A673 (cell line): Measurements from ENCODE around the gene TMEM255B. TPM values are rescaled to one million over a fixed set of nuclear protein-coding genes. Genes with fewer than 3 reads are reported as not detected.

Experiments
- BruUV-seq: library from RNA; stranded (reverse); fragments of 400-500 nt; replicated peaks from 2 replicates; lab custom pipeline; 2021; lab: Mats Ljungman, UMichigan
- CTCF ChIA-PET: fragments of 300-600 bp; sonication (Branson Sonifier 250); formaldehyde crosslinking; loops from one replicate; lab custom pipeline; 2022; ENCODE audit warnings: antibody characterized with exemption; lab: Charles Lee
- POLR2A ChIA-PET: fragments of 300-600 bp; sonication (Branson Sonifier 250); formaldehyde crosslinking; loops from one replicate; lab custom pipeline; 2022; ENCODE audit warnings: antibody characterized with exemption; ENCODE audit not compliant: low non-redundant PET; lab: Charles Lee
- DNase-seq: peaks from one replicate; pipeline ENCODE4 v3.0.0-alpha.2; 2015; ENCODE audit warnings: low spot score
- H3K27ac ChIP-seq: fragments of 200-600 bp; sonication (generic); 2 replicates; pipeline ENCODE4 v1.5.1; 2016; ENCODE audit warnings: mixed run types, low read depth, mild to moderate bottlenecking, mixed read lengths, antibody characterized with exemption, low read length; ENCODE audit not compliant: poor library complexity, severe bottlenecking
- H3K27me3 ChIP-seq: fragments of 200-600 bp; sonication (generic); replicated peaks from 2 replicates; pipeline ENCODE4 v1.6.1; 2017; ENCODE audit warnings: mixed run types, low read depth, mild to moderate bottlenecking, mixed read lengths, antibody characterized with exemption, low read length; ENCODE audit not compliant: insufficient read depth, poor library complexity
- H3K36me3 ChIP-seq: fragments of 200-600 bp; sonication (generic); 2 replicates; pipeline ENCODE4 v1.6.1; 2016; ENCODE audit warnings: mixed run types, mild to moderate bottlenecking, mixed read lengths, antibody characterized with exemption, low read length; ENCODE audit not compliant: insufficient read depth, poor library complexity, severe bottlenecking
- H3K4me1 ChIP-seq: fragments of 200-600 bp; sonication (generic); 2 replicates; pipeline ENCODE4 v1.6.1; 2017; ENCODE audit warnings: mixed run types, mild to moderate bottlenecking, mixed read lengths, antibody characterized with exemption, low read length; ENCODE audit not compliant: insufficient read depth, poor library complexity, severe bottlenecking
- H3K4me3 ChIP-seq: fragments of 200-600 bp; sonication (generic); 2 replicates; pipeline ENCODE4 v1.5.1; 2016; ENCODE audit warnings: low read depth, mixed run types, mild to moderate bottlenecking, mixed read lengths, low read length; ENCODE audit not compliant: poor library complexity, severe bottlenecking
- H3K9me3 ChIP-seq: fragments of 200-600 bp; sonication (generic); 2 replicates; pipeline ENCODE4 v1.6.1; 2016; ENCODE audit warnings: mixed run types, low read depth, mild to moderate bottlenecking, mixed read lengths, antibody characterized with exemption, low read length; ENCODE audit not compliant: poor library complexity, severe bottlenecking
- EZH2 ChIP-seq: fragments of 200-600 bp; sonication (generic); IDR thresholded peaks from 2 replicates; pipeline ENCODE4 v1.6.1; 2017; ENCODE audit warnings: borderline replicate concordance, low read depth, mild to moderate bottlenecking, mixed read lengths, antibody characterized with exemption, low read length; ENCODE audit not compliant: poor library complexity, severe bottlenecking
- intact Hi-C: fragments of 100-400 bp; cut with micrococcal nuclease; formaldehyde crosslinking; loops from one replicate; pipeline ENCODE4 v1.10.0; 2022; ENCODE audit not compliant: unreplicated experiment
- total RNA-seq: library from RNA; stranded (reverse); gene quantifications from 2 replicates; pipeline ENCODE4 v1.2.3, GENCODE V29; 2021
- TF ChIP-seq, protein P1 (sequence below): fragments of 300-800, 200-600 bp; sonication (generic); conservative IDR thresholded peaks from 2 replicates; pipeline ENCODE4 v1.5.1; 2017; ENCODE audit warnings: low read depth, mild to moderate bottlenecking, antibody characterized with exemption, low read length, moderate library complexity, mixed read lengths

TMEM255B gene
- total RNA-seq, 1 experiment from 2014 or later = 0.06 TPM

DNA sequence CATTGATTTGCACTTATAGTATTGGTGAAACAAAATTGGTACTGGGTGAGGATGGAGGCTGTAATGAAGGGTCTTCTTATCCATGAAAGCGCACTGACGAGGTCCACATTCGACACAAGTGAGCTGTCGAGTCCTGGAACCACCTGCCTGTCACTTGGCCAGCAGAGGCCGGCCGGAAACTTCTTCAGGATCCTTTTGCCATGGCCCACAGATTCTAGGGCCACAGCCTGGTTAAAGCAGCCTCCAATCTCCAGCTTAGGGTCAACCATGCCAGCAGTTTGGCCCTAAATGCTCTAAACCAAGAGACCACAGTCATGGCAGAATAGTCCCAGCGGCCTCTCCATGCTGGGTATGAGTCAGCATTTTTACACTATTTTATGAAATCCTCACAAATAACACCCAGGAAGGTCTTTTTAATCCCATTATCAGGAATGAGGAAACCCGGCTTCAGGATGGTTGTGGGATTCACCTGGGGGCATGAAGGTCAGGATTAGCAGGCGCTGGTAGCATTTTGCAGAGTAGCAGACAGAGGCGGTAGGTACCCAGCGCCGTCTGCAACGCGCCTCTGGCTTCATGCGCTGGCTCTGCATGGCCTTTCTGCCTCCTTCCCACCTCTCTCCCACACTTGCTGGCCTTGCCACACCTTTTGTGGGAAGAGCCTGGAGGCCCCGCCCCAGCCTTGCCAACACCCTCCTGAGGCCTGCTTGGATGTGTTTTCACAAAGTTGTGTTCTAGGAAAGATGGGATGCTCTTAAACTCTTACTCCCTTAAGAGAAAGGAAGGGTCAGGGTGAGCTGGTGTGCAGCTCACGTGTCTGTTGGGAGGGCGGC is 89.6 kb downstream of the TMEM255B start:
- no peak overlapping the region for H3K4me3 ChIP-seq
- no peak overlapping the region for H3K27ac ChIP-seq
- BruUV-seq = no TSS peak
- TF ChIP-seq EZH2 = no peak
- TF ChIP-seq, protein P1, sequence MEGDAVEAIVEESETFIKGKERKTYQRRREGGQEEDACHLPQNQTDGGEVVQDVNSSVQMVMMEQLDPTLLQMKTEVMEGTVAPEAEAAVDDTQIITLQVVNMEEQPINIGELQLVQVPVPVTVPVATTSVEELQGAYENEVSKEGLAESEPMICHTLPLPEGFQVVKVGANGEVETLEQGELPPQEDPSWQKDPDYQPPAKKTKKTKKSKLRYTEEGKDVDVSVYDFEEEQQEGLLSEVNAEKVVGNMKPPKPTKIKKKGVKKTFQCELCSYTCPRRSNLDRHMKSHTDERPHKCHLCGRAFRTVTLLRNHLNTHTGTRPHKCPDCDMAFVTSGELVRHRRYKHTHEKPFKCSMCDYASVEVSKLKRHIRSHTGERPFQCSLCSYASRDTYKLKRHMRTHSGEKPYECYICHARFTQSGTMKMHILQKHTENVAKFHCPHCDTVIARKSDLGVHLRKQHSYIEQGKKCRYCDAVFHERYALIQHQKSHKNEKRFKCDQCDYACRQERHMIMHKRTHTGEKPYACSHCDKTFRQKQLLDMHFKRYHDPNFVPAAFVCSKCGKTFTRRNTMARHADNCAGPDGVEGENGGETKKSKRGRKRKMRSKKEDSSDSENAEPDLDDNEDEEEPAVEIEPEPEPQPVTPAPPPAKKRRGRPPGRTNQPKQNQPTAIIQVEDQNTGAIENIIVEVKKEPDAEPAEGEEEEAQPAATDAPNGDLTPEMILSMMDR = no peak
- ChIA-PET POLR2A (no interaction called here), CTCF (no interaction called here)
- H3K27me3 ChIP-seq = no peaks in the 10 kb centered on the region
- no peaks in the 10 kb centered on the region for H3K4me1 ChIP-seq
- no peaks in the 10 kb centered on the region for H3K36me3 ChIP-seq
- H3K9me3 ChIP-seq = no peaks in the 10 kb centered on the region
- no peak for DNase-seq
- intact Hi-C loops = no loop called here

DNA sequence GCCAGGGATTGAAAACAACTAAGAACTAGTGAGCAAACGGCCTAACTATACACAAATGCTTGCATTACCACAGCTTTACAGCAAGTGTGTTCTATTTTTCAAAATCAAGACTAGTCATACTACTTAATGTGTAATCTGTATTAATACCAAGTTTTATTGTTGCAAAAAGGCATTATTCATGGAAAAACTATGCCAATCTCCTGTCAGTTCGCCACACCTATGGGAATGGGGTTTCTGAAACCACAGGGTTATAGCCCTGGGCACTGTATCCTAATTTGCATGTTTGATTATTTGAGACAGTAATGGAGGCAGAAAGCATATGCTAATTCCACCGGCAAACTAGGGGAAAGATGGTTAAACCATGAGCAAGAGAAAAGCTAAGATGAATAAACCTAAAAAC is 90.5 kb downstream of the TMEM255B start:
- TF ChIP-seq, protein P1 = no peak
- TF ChIP-seq EZH2 = no peak
- H3K9me3 ChIP-seq = no peaks in the 10 kb centered on the region
- no peaks in the 10 kb centered on the region for H3K36me3 ChIP-seq
- DNase-seq = no peak
- no TSS peak for BruUV-seq
- no peaks in the 10 kb centered on the region for H3K27me3 ChIP-seq
- H3K27ac ChIP-seq = no peak overlapping the region
- intact Hi-C loops = no loop called here
- ChIA-PET POLR2A (no interaction called here), CTCF (no interaction called here)
- no peak overlapping the region for H3K4me3 ChIP-seq
- H3K4me1 ChIP-seq = no peaks in the 10 kb centered on the region

DNA sequence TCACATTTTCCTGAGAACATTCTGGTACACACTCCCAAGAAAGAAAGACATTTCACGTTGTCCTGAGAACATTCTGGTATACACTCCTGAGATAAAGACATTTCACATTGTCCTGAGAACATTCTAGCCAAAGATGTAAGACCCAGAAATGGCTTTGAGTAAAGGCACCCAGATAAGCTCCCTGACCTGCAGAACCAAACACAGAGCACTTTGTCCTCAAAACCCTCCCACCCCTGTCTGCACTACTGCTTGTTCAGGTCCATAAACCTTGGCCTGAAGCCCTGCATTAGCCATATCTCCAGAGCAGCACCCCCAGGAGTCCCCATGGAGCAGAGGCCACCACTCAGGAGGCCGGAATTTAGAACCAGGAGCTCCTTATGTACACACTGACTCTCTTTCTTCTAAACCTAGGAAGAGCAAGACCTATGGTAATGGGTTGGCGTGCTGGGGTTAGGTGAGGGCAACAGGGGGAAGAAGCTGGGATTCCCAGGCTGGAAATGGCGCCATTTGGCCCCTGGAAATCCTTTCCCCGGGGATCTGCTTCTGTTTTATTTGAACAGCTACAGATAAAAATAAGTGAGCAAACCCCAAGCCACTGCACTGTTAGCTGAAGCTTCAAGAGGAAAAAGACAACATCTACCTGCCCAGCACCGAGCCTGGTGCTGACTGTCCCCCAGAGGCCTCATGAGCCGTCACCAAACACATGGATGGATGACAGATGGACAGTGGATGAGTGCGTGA is 91.1 kb downstream of the TMEM255B start:
- Histone ChIP-seq H3K4me3 (no peak overlapping the region), H3K36me3 (no peaks in the 10 kb centered on the region), H3K27ac (no peak overlapping the region), H3K4me1 (no peaks in the 10 kb centered on the region), H3K9me3 (no peaks in the 10 kb centered on the region), H3K27me3 (no peaks in the 10 kb centered on the region)
- POLR2A ChIA-PET = no interaction called here
- DNase-seq = no peak
- no peak for TF ChIP-seq EZH2
- TF ChIP-seq, protein P1 = no peak
- CTCF ChIA-PET = no interaction called here
- no TSS peak for BruUV-seq
- intact Hi-C loops = no loop called here
